ENCODE results near the gene ITPR1. TPM values are rescaled to one million over a fixed set of nuclear protein-coding genes. Genes with fewer than 3 reads are reported as not detected.

The ITPR1 gene
- total and polyA plus RNA-seq, 10 of the 15 experiments (the other 5 are each of a cell fraction or from before 2014, with no cell fraction given), result 12.2 to 239 (median 28.4) TPM

DNA sequence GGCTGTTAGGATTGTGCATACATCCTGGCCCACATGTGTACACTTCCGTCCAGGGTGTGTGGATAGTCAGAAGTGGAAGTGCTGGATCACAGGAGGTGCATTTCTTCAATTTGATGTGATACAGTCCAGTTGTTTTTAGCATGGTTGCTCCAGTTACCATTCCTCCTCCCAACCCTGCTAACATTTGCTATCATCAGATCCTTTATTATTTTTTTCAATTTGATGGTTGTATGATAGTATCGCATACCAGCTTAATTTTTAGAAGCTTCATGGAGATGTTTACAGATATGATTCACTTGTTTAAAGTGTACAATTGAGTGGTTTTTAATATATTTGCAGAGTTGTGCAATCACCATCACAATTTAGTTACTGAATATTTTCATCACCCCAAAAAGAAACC is 202.7 kb downstream of the ITPR1 start (continued):
- TF ChIP-seq IKZF1 (conservative IDR thresholded peaks at IDR 0.05), result no peak
- TF ChIP-seq, protein P1, sequence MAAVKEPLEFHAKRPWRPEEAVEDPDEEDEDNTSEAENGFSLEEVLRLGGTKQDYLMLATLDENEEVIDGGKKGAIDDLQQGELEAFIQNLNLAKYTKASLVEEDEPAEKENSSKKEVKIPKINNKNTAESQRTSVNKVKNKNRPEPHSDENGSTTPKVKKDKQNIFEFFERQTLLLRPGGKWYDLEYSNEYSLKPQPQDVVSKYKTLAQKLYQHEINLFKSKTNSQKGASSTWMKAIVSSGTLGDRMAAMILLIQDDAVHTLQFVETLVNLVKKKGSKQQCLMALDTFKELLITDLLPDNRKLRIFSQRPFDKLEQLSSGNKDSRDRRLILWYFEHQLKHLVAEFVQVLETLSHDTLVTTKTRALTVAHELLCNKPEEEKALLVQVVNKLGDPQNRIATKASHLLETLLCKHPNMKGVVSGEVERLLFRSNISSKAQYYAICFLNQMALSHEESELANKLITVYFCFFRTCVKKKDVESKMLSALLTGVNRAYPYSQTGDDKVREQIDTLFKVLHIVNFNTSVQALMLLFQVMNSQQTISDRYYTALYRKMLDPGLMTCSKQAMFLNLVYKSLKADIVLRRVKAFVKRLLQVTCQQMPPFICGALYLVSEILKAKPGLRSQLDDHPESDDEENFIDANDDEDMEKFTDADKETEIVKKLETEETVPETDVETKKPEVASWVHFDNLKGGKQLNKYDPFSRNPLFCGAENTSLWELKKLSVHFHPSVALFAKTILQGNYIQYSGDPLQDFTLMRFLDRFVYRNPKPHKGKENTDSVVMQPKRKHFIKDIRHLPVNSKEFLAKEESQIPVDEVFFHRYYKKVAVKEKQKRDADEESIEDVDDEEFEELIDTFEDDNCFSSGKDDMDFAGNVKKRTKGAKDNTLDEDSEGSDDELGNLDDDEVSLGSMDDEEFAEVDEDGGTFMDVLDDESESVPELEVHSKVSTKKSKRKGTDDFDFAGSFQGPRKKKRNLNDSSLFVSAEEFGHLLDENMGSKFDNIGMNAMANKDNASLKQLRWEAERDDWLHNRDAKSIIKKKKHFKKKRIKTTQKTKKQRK (IDR thresholded peaks at IDR 0.05; ENCODE audit: low read depth, low read length), result no peak

DNA sequence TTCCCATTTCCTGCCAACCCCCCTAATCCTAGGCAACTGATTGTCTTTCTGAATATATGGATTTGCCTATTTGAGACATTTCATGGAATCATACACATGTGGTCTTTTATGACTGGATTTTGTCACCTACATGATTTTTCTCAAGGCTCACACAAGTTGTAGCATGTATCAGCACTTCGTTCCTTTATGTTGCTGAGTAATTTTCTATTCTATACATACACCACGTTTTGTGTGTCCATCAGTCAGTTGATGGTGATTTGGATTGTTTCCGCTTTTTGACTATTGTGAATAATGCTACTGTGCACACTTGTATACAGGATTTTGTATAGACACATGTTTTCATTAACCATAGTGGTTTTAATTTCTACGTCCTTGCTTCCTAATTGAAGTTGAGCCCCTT is 203.1 kb downstream of the ITPR1 start:
- ATAC-seq (no peak), FAIRE-seq (no peak), DNase-seq (ENCODE audit: low read depth, low spot score) (no peak)
- intact Hi-C loops (cut with micrococcal nuclease; ENCODE audit: unreplicated experiment), result no loop called here
- CTCF ChIA-PET, result no interaction called here
- no peak overlapping the region for H3K9ac ChIP-seq (ENCODE audit: control insufficient read depth, insufficient read depth, low read length)
- POLR2A ChIA-PET, result no interaction called here
- SMC1A ChIA-PET (ENCODE audit: uncharacterized antibody, unreplicated experiment), result no interaction called here
- no peaks in the 10 kb centered on the region for H3K27me3 ChIP-seq (replicated peaks in 1 of 2; ENCODE audit: control insufficient read depth in 2 of 2, insufficient read depth in 2 of 2, low read length in 1 of 2)
- H3K27ac ChIP-seq (ENCODE audit: control insufficient read depth, insufficient read depth), result no peak overlapping the region
- H3K36me3 ChIP-seq (ENCODE audit: control insufficient read depth in 2 of 2, insufficient read depth in 2 of 2, low read length in 1 of 2), result peaks cover 6 to 9% of the 10 kb centered on the region in 2 experiments; a peak in 3 of 4 replicates
- H4K20me1 ChIP-seq (ENCODE audit: control insufficient read depth, insufficient read depth), result no peaks in the 10 kb centered on the region
- no peak overlapping the region for H3K4me2 ChIP-seq (ENCODE audit: control insufficient read depth, insufficient read depth)
- RAD21 ChIA-PET (ENCODE audit: unreplicated experiment), result no interaction called here
- BruUV-seq (replicated peaks), result no TSS peak
- H3K79me2 ChIP-seq (ENCODE audit: control insufficient read depth, insufficient read depth, low read length), result no peaks in the 10 kb centered on the region
- peaks cover 10% of the 10 kb centered on the region for H3K4me1 ChIP-seq (ENCODE audit: control insufficient read depth, insufficient read depth, low read length)
- H3K4me3 ChIP-seq, result no peak overlapping the region
- TF ChIP-seq RFX5 (IDR thresholded peaks at IDR 0.05; ENCODE audit: low read depth, low read length) (no peak), POLR2A (IDR thresholded peaks at IDR 0.05; ENCODE audit: low read depth, low read length) (no peak), CHD1 (IDR thresholded peaks at IDR 0.05; ENCODE audit: low read depth, low read length) (no peak), RELA (IDR thresholded peaks at IDR 0.05; ENCODE audit: borderline replicate concordance, partially characterized antibody) (no peak), ZNF592 (IDR thresholded peaks at IDR 0.05) (no peak), ZNF622 (IDR thresholded peaks at IDR 0.05) (no peak), HDGF (IDR thresholded peaks at IDR 0.05) (no peak), CREM (IDR thresholded peaks at IDR 0.05; ENCODE audit: low read depth) (no peak), ATF7 (IDR thresholded peaks at IDR 0.05; ENCODE audit: low read depth) (no peak), MYC (IDR thresholded peaks at IDR 0.05; ENCODE audit: insufficient read depth, insufficient read length, insufficient replicate concordance, low read length, severe bottlenecking) (no peak), MTA3 (IDR thresholded peaks at IDR 0.05; ENCODE audit: borderline replicate concordance, low read length) (no peak), RUNX3 (IDR thresholded peaks at IDR 0.05; ENCODE audit: low read length) (no peak), EGR1 (IDR thresholded peaks at IDR 0.05; ENCODE audit: borderline replicate concordance in 1 of 2, low read depth in 2 of 2, low read length in 2 of 2) (no peak), SRF (IDR thresholded peaks at IDR 0.05; ENCODE audit: low read depth in 2 of 2, low read length in 2 of 2) (no peak)
- H3K9me3 ChIP-seq (replicated peaks; ENCODE audit: control insufficient read depth, insufficient read depth, low read length), result no peaks in the 10 kb centered on the region
- no peak overlapping the region for H2AFZ ChIP-seq (ENCODE audit: control insufficient read depth, low read depth, low read length)
- in situ Hi-C loops (cut with MboI), result no loop called here
- WGBS (ENCODE audit: insufficient coverage, insufficient replicate concordance, low lambda C conversion rate, missing lambda C conversion rate), result 72% methylated on average over 4 of the region's 4 CpGs

All from GM12878 (cell line).